H1 (cell line): Measurements from ENCODE around the gene TDP1.

Experiments
- EZH2 ChIP-seq: fragments of 200-600 bp; sonication (generic); IDR thresholded peaks from 2 replicates; pipeline ENCODE4 v1.7.1; 2012; ENCODE audit warnings: low read depth, mild to moderate bottlenecking, moderate library complexity, low read length, inconsistent platforms; ENCODE audit not compliant: severe bottlenecking
- MAFK ChIP-seq: IDR thresholded peaks from 2 replicates; pipeline ENCODE4 v1.6.1; 2012; ENCODE audit warnings: low read depth, mild to moderate bottlenecking, improper control_type of control experiment, low read length
- SUZ12 ChIP-seq: fragments of 200-600 bp; sonication (generic); IDR thresholded peaks from 2 replicates; pipeline ENCODE4 v1.6.1; 2012; ENCODE audit warnings: mild to moderate bottlenecking, inconsistent platforms, low read length, moderate library complexity, mixed read lengths
- TCF12 ChIP-seq: IDR thresholded peaks from 2 replicates; pipeline ENCODE4 v1.6.1; 2011; ENCODE audit warnings: low read depth, mild to moderate bottlenecking, low read length
- YY1 ChIP-seq: IDR thresholded peaks from 2 replicates; pipeline ENCODE4 v1.6.1; 2011; ENCODE audit warnings: low read depth, mild to moderate bottlenecking, low read length
- TF ChIP-seq, protein P1 (sequence below), 3 experiments: IDR thresholded peaks; 1 replicate in 2 of 3; 2 replicates in 1 of 3; pipeline versions ENCODE4 v1.5.1 to v1.6.1; 2011; ENCODE audit warnings: low read length in 3 of 3, mild to moderate bottlenecking in 3 of 3, inconsistent platforms in 2 of 3, low read depth in 1 of 3, moderate library complexity in 1 of 3; ENCODE audit not compliant: insufficient read depth in 1 of 3; ENCODE audit errors: control extremely low read depth in 1 of 3

DNA sequence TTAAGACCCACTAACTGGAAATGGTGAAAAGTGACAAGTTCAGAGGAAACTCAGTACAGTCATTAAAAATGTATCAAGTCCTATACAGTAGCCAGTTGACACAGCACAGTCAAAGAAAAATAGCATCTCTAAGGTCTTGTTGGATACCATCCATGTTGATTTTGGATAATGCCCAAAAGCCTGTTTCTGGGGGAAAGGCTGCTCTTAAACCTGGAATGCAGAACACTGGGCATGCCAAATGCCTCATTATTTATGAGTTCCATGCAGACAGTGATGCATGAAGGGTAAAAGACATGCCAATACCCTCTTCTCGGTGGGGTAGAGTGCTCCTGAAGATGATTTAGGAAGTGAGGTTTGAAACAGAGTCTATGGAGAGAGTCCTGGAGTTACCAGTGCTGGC, 135.7 kb downstream of the TDP1 start:
- TF ChIP-seq MAFK (no peak), YY1 (no peak), EZH2 (no peak), TCF12 (no peak), SUZ12 (no peak)
- TF ChIP-seq, protein P1, sequence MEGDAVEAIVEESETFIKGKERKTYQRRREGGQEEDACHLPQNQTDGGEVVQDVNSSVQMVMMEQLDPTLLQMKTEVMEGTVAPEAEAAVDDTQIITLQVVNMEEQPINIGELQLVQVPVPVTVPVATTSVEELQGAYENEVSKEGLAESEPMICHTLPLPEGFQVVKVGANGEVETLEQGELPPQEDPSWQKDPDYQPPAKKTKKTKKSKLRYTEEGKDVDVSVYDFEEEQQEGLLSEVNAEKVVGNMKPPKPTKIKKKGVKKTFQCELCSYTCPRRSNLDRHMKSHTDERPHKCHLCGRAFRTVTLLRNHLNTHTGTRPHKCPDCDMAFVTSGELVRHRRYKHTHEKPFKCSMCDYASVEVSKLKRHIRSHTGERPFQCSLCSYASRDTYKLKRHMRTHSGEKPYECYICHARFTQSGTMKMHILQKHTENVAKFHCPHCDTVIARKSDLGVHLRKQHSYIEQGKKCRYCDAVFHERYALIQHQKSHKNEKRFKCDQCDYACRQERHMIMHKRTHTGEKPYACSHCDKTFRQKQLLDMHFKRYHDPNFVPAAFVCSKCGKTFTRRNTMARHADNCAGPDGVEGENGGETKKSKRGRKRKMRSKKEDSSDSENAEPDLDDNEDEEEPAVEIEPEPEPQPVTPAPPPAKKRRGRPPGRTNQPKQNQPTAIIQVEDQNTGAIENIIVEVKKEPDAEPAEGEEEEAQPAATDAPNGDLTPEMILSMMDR (IDR thresholded peaks at IDR 0.05; ENCODE audit: control extremely low read depth in 1 of 3, insufficient read depth in 1 of 3, low read depth in 1 of 3, low read length in 3 of 3), result no peak
